Loucy (cell line): ENCODE measurements around the gene TNRC6B.

Experiments
- EZH2phosphoT487 ChIP-seq: fragments of 200-600 bp; IDR thresholded peaks from 2 replicates; pipeline ENCODE4 v1.6.1; 2018; ENCODE audit warnings: antibody characterized with exemption, mild to moderate bottlenecking, moderate library complexity, borderline replicate concordance
- TF ChIP-seq, protein P1 (sequence below): fragments of 200-600 bp; sonication (generic); conservative IDR thresholded peaks from 2 replicates; pipeline ENCODE4 v1.5.1; 2014; ENCODE audit warnings: mild to moderate bottlenecking, antibody characterized with exemption, low read length

DNA sequence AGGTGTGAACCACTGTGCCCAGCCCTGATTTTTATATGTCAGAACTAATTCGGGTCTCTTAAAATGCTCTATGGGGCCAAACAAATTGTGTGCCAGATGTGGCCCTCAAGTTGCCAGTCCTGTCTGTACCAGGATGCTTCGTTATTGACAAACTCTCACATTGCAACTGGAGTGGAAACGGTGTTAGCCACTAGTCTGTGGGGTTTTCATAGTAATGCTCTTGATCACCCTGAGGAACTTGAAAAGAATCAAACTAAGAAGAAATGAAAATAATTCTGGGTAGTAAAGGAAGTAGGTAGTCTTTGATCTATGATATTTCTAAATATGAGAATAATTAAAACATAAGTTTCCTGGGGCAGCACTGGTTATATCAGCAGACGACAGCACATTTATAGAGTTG, 101.3 kb downstream of the TNRC6B start:
- TF ChIP-seq, protein P1, sequence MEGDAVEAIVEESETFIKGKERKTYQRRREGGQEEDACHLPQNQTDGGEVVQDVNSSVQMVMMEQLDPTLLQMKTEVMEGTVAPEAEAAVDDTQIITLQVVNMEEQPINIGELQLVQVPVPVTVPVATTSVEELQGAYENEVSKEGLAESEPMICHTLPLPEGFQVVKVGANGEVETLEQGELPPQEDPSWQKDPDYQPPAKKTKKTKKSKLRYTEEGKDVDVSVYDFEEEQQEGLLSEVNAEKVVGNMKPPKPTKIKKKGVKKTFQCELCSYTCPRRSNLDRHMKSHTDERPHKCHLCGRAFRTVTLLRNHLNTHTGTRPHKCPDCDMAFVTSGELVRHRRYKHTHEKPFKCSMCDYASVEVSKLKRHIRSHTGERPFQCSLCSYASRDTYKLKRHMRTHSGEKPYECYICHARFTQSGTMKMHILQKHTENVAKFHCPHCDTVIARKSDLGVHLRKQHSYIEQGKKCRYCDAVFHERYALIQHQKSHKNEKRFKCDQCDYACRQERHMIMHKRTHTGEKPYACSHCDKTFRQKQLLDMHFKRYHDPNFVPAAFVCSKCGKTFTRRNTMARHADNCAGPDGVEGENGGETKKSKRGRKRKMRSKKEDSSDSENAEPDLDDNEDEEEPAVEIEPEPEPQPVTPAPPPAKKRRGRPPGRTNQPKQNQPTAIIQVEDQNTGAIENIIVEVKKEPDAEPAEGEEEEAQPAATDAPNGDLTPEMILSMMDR: no peak
- no peak for TF ChIP-seq EZH2phosphoT487
